ENCODE results near the gene ADH4. TPM values are rescaled to one million over a fixed set of nuclear protein-coding genes. Genes with fewer than 3 reads are reported as not detected.

Gene ADH4
- total and polyA plus RNA-seq, 2 donors (not counting 3 experiments of a cell fraction or from before 2014, with no cell fraction given), result not detected

DNA sequence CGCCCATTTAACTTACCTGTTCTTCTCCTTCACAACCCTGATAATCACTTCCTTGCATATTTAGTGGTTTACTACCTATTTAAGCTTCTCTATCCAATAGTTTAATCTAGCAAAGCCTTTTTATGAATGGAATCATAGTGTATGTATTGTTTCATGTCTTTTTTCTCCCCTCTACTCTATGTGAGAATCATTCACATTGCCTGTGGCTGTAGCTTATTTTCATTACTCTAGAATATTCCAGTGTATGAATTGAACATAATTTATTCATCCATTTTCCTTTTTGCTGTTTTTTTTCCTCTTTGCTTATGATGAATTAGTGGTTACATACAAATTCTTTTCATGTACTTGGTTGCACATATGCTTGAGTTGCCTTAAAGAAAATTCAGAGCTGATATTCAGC is 490 bp upstream of the ADH4 start:
- H4K20me1 ChIP-seq (replicated peaks; ENCODE audit: control insufficient read depth, extremely low read depth, insufficient read depth, low read length), result no peaks in the 10 kb centered on the region
- no peak overlapping the region for H2AFZ ChIP-seq (ENCODE audit: low read depth, low read length)
- H3K9me1 ChIP-seq (replicated peaks; ENCODE audit: control insufficient read depth, extremely low read depth, insufficient read depth, low read length), result no peaks in the 10 kb centered on the region
- TF ChIP-seq POLR2A (IDR thresholded peaks at IDR 0.05; ENCODE audit: low read depth, low read length), result no peak
- TF ChIP-seq, protein P1, sequence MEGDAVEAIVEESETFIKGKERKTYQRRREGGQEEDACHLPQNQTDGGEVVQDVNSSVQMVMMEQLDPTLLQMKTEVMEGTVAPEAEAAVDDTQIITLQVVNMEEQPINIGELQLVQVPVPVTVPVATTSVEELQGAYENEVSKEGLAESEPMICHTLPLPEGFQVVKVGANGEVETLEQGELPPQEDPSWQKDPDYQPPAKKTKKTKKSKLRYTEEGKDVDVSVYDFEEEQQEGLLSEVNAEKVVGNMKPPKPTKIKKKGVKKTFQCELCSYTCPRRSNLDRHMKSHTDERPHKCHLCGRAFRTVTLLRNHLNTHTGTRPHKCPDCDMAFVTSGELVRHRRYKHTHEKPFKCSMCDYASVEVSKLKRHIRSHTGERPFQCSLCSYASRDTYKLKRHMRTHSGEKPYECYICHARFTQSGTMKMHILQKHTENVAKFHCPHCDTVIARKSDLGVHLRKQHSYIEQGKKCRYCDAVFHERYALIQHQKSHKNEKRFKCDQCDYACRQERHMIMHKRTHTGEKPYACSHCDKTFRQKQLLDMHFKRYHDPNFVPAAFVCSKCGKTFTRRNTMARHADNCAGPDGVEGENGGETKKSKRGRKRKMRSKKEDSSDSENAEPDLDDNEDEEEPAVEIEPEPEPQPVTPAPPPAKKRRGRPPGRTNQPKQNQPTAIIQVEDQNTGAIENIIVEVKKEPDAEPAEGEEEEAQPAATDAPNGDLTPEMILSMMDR (IDR thresholded peaks at IDR 0.05; ENCODE audit: extremely low read depth in 1 of 2, insufficient read depth in 1 of 2, low read depth in 1 of 2, low read length in 2 of 2), result no peak
- TF ChIP-seq, protein P2, sequence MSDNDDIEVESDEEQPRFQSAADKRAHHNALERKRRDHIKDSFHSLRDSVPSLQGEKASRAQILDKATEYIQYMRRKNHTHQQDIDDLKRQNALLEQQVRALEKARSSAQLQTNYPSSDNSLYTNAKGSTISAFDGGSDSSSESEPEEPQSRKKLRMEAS (IDR thresholded peaks at IDR 0.05; ENCODE audit: insufficient read depth, insufficient read length), result no peak
- TF ChIP-seq JUN (IDR thresholded peaks at IDR 0.05; ENCODE audit: borderline replicate concordance, insufficient read depth, insufficient read length, low read depth), result no peak
- TF ChIP-seq POLR2AphosphoS5 (IDR thresholded peaks at IDR 0.05; ENCODE audit: insufficient read depth, low read depth, low read length), result no peak
- TF ChIP-seq MYC (IDR thresholded peaks at IDR 0.05; ENCODE audit: low read depth, low read length), result no peak
- no peak for TF ChIP-seq GATA2 (IDR thresholded peaks at IDR 0.05; ENCODE audit: insufficient read depth, insufficient read length, low read depth, low read length)
- TF ChIP-seq FOS (IDR thresholded peaks at IDR 0.05; ENCODE audit: borderline replicate concordance, insufficient read depth, low read length), result no peak
- no peak for TF ChIP-seq EZH2 (IDR thresholded peaks at IDR 0.05; ENCODE audit: borderline replicate concordance, low read depth, low read length, severe bottlenecking)
- no peak for DNase-seq (ENCODE audit: low read depth, low spot score)
- FAIRE-seq, result no peak
- H3K9me3 ChIP-seq (replicated peaks; ENCODE audit: control insufficient read depth, insufficient read depth, low read length), result no peaks in the 10 kb centered on the region
- H3K27ac ChIP-seq (ENCODE audit: insufficient read depth, low read depth, low read length), result no peak overlapping the region
- no TSS peak for BruUV-seq (replicated peaks)
- ChIA-PET CTCF (interaction anchor here (1.0 to 1.3 kb wide), 4 partner anchors 16 to 677 kb away, joined by 3 to 4 read pairs (median 4); no protein-coding TSS in a partner anchor), POLR2A (interaction anchor here (0.5 kb wide), 1 partner anchor 216 kb away, joined by 9 read pairs; the partner anchor contains the start of gene EIF4E)
- no peaks in the 10 kb centered on the region for H3K79me2 ChIP-seq (ENCODE audit: control insufficient read depth, insufficient read depth, low read length)
- H3K4me2 ChIP-seq (ENCODE audit: insufficient read depth, low read length), result no peak overlapping the region
- no peak overlapping the region for H3K4me3 ChIP-seq (replicated peaks in 1 of 3; ENCODE audit: insufficient read depth in 1 of 3, low read depth in 1 of 3, low read length in 3 of 3)
- no peak overlapping the region for H3K9ac ChIP-seq (replicated peaks; ENCODE audit: extremely low read depth, insufficient read depth, low read length)
- H3K27me3 ChIP-seq (ENCODE audit: control insufficient read depth in 2 of 2, insufficient read depth in 2 of 2, low read length in 2 of 2), result no peaks in the 10 kb centered on the region
- H3K4me1 ChIP-seq (ENCODE audit: control insufficient read depth, extremely low read depth, insufficient read depth, low read length), result no peaks in the 10 kb centered on the region
- H3K36me3 ChIP-seq (ENCODE audit: control insufficient read depth in 2 of 2, extremely low read depth in 1 of 2, insufficient read depth in 2 of 2, low read length in 2 of 2), result no peaks in the 10 kb centered on the region
- dilution Hi-C loops (cut with MboI; ENCODE audit: extremely low pct_ligation_motif_present, low sequenced_read_pairs) (no loop called here), intact Hi-C loops (cut with micrococcal nuclease) (no loop called here)
